Endothelial cell of umbilical vein (primary cell): ENCODE measurements around the gene NR1I3. TPM values are rescaled to one million over a fixed set of nuclear protein-coding genes. Genes with fewer than 3 reads are reported as not detected.

ENCODE experiments used
- BruUV-seq: library from RNA; stranded (reverse); fragments of 400-500 nt; replicated peaks from 2 replicates; lab custom pipeline; 2021; lab: Mats Ljungman, UMichigan
- CTCF ChIA-PET: fragments of 300-600, 350-600 bp; sonication (Branson Sonifier 250); formaldehyde crosslinking; loops from one replicate; lab custom pipeline; 2021; ENCODE audit warnings: antibody characterized with exemption, inconsistent platforms; lab: Charles Lee
- POLR2A ChIA-PET: fragments of 300-600, 350-600 bp; sonication (Branson Sonifier 250); formaldehyde crosslinking; loops from one replicate; lab custom pipeline; 2021; ENCODE audit warnings: antibody characterized with exemption, inconsistent platforms; lab: Charles Lee
- DNase-seq: peaks from one replicate; pipeline ENCODE4 v3.0.0-alpha.2; 2011; ENCODE audit warnings: low read depth, low spot score
- FAIRE-seq: peaks from 2 replicates; lab custom pipeline; 2011; peaks lifted over from hg19 to GRCh38; lab: Jason Lieb, UNC
- H2AFZ ChIP-seq: 2 replicates; pipeline ENCODE4 v1.6.0; 2012; ENCODE audit warnings: low read depth, low read length, control low read depth, inconsistent platforms
- H3K27ac ChIP-seq: 2 replicates; pipeline ENCODE4 v1.5.1; 2011; ENCODE audit warnings: low read depth, mild to moderate bottlenecking, control low read depth, low read length, moderate library complexity; ENCODE audit not compliant: insufficient read depth
- H3K27me3 ChIP-seq, 2 experiments: 2 replicates each; pipeline versions ENCODE4 v1.6.0 to v1.6.1; 2011; ENCODE audit warnings: low read length in 2 of 2, mixed read lengths in 1 of 2; ENCODE audit not compliant: control insufficient read depth in 2 of 2, insufficient read depth in 2 of 2
- H3K36me3 ChIP-seq, 2 experiments: 2 replicates in 1 of 2; 3 replicates in 1 of 2; pipeline ENCODE4 v1.5.1; 2011; ENCODE audit warnings: low read length in 2 of 2, mild to moderate bottlenecking in 1 of 2, moderate library complexity in 1 of 2; ENCODE audit not compliant: control insufficient read depth in 2 of 2, insufficient read depth in 2 of 2; ENCODE audit errors: extremely low read depth in 1 of 2
- H3K4me1 ChIP-seq: 3 replicates; pipeline ENCODE4 v1.5.1; 2011; ENCODE audit warnings: mild to moderate bottlenecking, low read length; ENCODE audit not compliant: control insufficient read depth, insufficient read depth; ENCODE audit errors: extremely low read depth
- H3K4me2 ChIP-seq: 2 replicates; pipeline ENCODE4 v1.6.1; 2011; ENCODE audit warnings: low read length, control low read depth, mixed read lengths; ENCODE audit not compliant: insufficient read depth
- H3K4me3 ChIP-seq, 3 experiments: fragments of 200-600 bp in 1 of 3; sonication (generic), shearing (Covaris generic) in 1 of 3; replicated peaks in 1 of 3; 2 replicates each; pipeline ENCODE4 v1.5.1; 2011 to 2016; ENCODE audit warnings: control low read depth in 3 of 3, low read length in 3 of 3, mild to moderate bottlenecking in 2 of 3, inconsistent platforms in 1 of 3, low read depth in 1 of 3, moderate library complexity in 1 of 3; ENCODE audit not compliant: insufficient read depth in 1 of 3
- H3K79me2 ChIP-seq: 2 replicates; pipeline ENCODE4 v1.6.0; 2012; ENCODE audit warnings: low read length, inconsistent platforms; ENCODE audit not compliant: control insufficient read depth, insufficient read depth
- H3K9ac ChIP-seq: replicated peaks from 2 replicates; pipeline ENCODE3; 2011; ENCODE audit warnings: low read length, control low read depth; ENCODE audit not compliant: insufficient read depth; ENCODE audit errors: extremely low read depth
- H3K9me1 ChIP-seq: replicated peaks from 3 replicates; pipeline ENCODE4 v1.6.0; 2011; ENCODE audit warnings: mild to moderate bottlenecking, low read length; ENCODE audit not compliant: control insufficient read depth, insufficient read depth; ENCODE audit errors: extremely low read depth
- H3K9me3 ChIP-seq: replicated peaks from 2 replicates; pipeline ENCODE4 v1.5.1; 2012; ENCODE audit warnings: low read length, inconsistent platforms; ENCODE audit not compliant: control insufficient read depth, insufficient read depth
- H4K20me1 ChIP-seq: replicated peaks from 2 replicates; pipeline ENCODE3; 2011; ENCODE audit warnings: mild to moderate bottlenecking, low read length; ENCODE audit not compliant: control insufficient read depth, insufficient read depth; ENCODE audit errors: extremely low read depth
- EZH2 ChIP-seq: IDR thresholded peaks from 2 replicates; pipeline ENCODE4 v1.6.1; 2012; ENCODE audit warnings: borderline replicate concordance, low read depth, mild to moderate bottlenecking, moderate library complexity, low read length, inconsistent platforms; ENCODE audit not compliant: severe bottlenecking
- FOS ChIP-seq: IDR thresholded peaks from 2 replicates; pipeline ENCODE4 v1.6.1; 2011; ENCODE audit warnings: mild to moderate bottlenecking, low read length, moderate library complexity, borderline replicate concordance; ENCODE audit not compliant: insufficient read depth
- GATA2 ChIP-seq: IDR thresholded peaks from 2 replicates; pipeline ENCODE4 v1.7.0; 2011; ENCODE audit warnings: low read depth, mild to moderate bottlenecking, moderate library complexity, mixed read lengths, low read length; ENCODE audit not compliant: insufficient read length, insufficient read depth
- JUN ChIP-seq: IDR thresholded peaks from 2 replicates; pipeline ENCODE4 v1.6.1; 2011; ENCODE audit warnings: borderline replicate concordance, low read depth; ENCODE audit not compliant: insufficient read length, insufficient read depth
- MYC ChIP-seq: IDR thresholded peaks from one replicate; pipeline ENCODE4 v1.6.1; 2011; ENCODE audit warnings: mild to moderate bottlenecking, low read depth, low read length
- POLR2A ChIP-seq: IDR thresholded peaks from 2 replicates; pipeline ENCODE4 v1.6.1; 2012; ENCODE audit warnings: low read depth, mild to moderate bottlenecking, control low read depth, low read length
- POLR2AphosphoS5 ChIP-seq: IDR thresholded peaks from 2 replicates; pipeline ENCODE4 v1.6.1; 2012; ENCODE audit warnings: low read depth, mild to moderate bottlenecking, control low read depth, low read length, moderate library complexity; ENCODE audit not compliant: insufficient read depth
- dilution Hi-C: fragments of 300-500 bp; cut with MboI; formaldehyde crosslinking; loops from one replicate; pipeline ENCODE4 v1.15.0; 2019; ENCODE audit warnings: low sequenced_read_pairs; ENCODE audit not compliant: extremely low pct_ligation_motif_present
- intact Hi-C: fragments of 100-400 bp; cut with micrococcal nuclease; formaldehyde crosslinking; loops from one replicate; pipeline ENCODE4 v1.10.0; 2022
- polyA plus RNA-seq, 4 experiments: library from polyadenylated mRNA; depleted of rRNA in 3 of 4; stranded (reverse) in 3 of 4; unstranded in 1 of 4; fragments of >200 nt; gene quantifications; 2 replicates each; pipeline versions ENCODE4 v1.2.1 to v1.2.3, GENCODE V29; 2011 to 2012; ENCODE audit warnings: missing spikeins in 1 of 4
- total RNA-seq: library from RNA; stranded (reverse); gene quantifications from 2 replicates; pipeline ENCODE4 v1.2.3, GENCODE V29; 2021
- TF ChIP-seq, protein P1 (sequence below), 2 donors: IDR thresholded peaks; 1 replicate in 1 of 2; 2 replicates in 1 of 2; pipeline ENCODE4 v1.5.1; 2011; ENCODE audit warnings: low read length in 2 of 2, mild to moderate bottlenecking in 2 of 2, moderate library complexity in 2 of 2, control low read depth in 1 of 2, inconsistent platforms in 1 of 2, low read depth in 1 of 2; ENCODE audit not compliant: insufficient read depth in 1 of 2; ENCODE audit errors: extremely low read depth in 1 of 2
- TF ChIP-seq, protein P2 (sequence below): IDR thresholded peaks from 2 replicates; pipeline ENCODE4 v1.6.1; 2011; ENCODE audit not compliant: insufficient read depth, insufficient read length

NR1I3 gene
- total and polyA plus RNA-seq, 2 donors (not counting 3 experiments of a cell fraction or from before 2014, with no cell fraction given): not detected

DNA sequence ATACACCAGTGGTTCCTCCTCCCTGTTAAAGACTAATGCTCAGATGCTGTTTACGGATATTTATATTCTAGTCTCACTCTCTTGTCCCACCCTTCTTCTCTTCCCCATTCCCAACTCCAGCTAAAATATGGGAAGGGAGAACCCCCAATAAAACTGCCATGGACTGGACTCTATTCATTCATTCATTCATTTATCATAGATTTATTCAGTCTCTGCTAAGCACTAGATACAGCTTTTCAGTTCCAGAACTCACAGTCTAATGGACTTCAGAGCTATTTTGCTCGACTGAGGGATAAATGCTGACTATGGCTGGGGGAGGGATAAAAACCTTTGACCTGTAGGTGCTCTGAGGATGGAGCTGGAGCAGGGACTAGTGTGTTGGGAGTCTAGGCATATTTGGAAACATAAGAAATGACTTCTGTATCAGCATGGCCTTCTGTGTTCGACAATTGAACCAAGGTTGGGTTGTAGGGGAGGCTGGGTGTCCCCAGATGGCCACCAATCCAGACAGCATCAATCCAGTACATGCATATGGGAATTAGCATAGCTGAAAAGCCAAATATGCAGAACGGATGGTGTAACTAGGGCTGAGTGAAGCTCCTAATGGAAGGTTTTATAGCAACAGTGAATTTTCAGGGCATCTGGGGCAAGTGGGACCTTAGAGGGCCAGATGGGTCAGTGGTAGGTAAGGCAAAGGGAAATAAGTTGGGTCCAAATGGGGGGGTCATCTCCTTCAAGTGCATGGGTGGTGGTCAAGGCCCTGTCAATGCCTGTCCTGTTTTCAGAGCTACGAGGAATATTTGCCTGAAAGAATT, 18.7 kb downstream of the NR1I3 start:
- no peaks in the 10 kb centered on the region for H3K9me3 ChIP-seq
- CTCF ChIA-PET: interaction anchor here (0.7 to 2.1 kb wide), 5 partner anchors 9 to 155 kb away, joined by 3 to 9 read pairs (median 3); no protein-coding TSS in a partner anchor
- no peak for FAIRE-seq
- no peak overlapping the region for H3K4me2 ChIP-seq
- no peak overlapping the region for H3K4me3 ChIP-seq
- H2AFZ ChIP-seq: no peak overlapping the region
- peaks cover 11% of the 10 kb centered on the region for H3K4me1 ChIP-seq
- H3K36me3 ChIP-seq: peaks cover 6% of the 10 kb centered on the region in 2 experiments
- no peaks in the 10 kb centered on the region for H4K20me1 ChIP-seq
- dilution Hi-C loops (no loop called here), intact Hi-C loops (no loop called here)
- no TSS peak for BruUV-seq
- TF ChIP-seq, protein P1, sequence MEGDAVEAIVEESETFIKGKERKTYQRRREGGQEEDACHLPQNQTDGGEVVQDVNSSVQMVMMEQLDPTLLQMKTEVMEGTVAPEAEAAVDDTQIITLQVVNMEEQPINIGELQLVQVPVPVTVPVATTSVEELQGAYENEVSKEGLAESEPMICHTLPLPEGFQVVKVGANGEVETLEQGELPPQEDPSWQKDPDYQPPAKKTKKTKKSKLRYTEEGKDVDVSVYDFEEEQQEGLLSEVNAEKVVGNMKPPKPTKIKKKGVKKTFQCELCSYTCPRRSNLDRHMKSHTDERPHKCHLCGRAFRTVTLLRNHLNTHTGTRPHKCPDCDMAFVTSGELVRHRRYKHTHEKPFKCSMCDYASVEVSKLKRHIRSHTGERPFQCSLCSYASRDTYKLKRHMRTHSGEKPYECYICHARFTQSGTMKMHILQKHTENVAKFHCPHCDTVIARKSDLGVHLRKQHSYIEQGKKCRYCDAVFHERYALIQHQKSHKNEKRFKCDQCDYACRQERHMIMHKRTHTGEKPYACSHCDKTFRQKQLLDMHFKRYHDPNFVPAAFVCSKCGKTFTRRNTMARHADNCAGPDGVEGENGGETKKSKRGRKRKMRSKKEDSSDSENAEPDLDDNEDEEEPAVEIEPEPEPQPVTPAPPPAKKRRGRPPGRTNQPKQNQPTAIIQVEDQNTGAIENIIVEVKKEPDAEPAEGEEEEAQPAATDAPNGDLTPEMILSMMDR (IDR thresholded peaks at IDR 0.05; ENCODE audit: extremely low read depth in 1 of 2, insufficient read depth in 1 of 2, low read depth in 1 of 2, low read length in 2 of 2): no peak
- TF ChIP-seq JUN (no peak), POLR2AphosphoS5 (no peak), EZH2 (no peak), FOS (no peak), GATA2 (no peak), MYC (no peak), POLR2A (no peak)
- TF ChIP-seq, protein P2, sequence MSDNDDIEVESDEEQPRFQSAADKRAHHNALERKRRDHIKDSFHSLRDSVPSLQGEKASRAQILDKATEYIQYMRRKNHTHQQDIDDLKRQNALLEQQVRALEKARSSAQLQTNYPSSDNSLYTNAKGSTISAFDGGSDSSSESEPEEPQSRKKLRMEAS: no peak
- H3K79me2 ChIP-seq: no peaks in the 10 kb centered on the region
- H3K27ac ChIP-seq: no peak overlapping the region
- POLR2A ChIA-PET: no interaction called here
- DNase-seq: no peak
- H3K9ac ChIP-seq: no peak overlapping the region
- no peaks in the 10 kb centered on the region for H3K9me1 ChIP-seq
- no peaks in the 10 kb centered on the region for H3K27me3 ChIP-seq
